Dedifferentiated amniotic fluid mesenchymal stem cell (primary cell): Measurements from ENCODE around the gene STPG2.

ENCODE experiments used
- DNase-seq: peaks from one replicate; pipeline ENCODE4 v3.0.0-alpha.2; 2016; ENCODE audit errors: extremely low spot score

STPG2 gene

GRCh38 chr4:98093662-98094061, 49.6 kb downstream of the STPG2 start:
- no peak for DNase-seq

DNA sequence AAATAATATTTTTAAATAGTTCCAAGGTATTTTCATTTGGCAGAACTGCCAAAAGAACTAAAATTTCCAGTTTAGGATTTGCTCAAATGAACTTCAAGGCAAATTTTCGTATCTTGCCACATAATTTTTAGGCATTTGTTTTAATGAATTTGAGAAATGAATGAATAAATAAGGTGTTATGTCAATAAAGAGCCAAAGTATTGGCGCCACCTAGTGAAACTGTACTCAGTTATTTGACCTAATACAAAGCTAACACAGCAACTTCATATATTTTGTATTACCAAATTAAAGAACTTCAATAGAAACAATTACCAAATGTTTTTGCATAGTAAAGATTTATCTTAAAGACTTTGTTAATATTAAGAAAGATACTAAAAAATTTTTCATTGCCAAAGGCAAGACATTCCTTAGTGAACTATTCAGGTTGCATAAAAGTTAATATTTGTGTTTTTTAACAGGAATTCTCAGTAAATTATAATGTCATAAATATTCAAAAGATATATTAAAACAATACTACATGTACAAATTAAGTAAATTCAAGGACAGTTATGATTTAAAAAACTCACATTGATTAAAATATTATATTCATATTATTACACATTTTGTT, 50.3 kb downstream of the STPG2 start:
- DNase-seq = no peak

DNA sequence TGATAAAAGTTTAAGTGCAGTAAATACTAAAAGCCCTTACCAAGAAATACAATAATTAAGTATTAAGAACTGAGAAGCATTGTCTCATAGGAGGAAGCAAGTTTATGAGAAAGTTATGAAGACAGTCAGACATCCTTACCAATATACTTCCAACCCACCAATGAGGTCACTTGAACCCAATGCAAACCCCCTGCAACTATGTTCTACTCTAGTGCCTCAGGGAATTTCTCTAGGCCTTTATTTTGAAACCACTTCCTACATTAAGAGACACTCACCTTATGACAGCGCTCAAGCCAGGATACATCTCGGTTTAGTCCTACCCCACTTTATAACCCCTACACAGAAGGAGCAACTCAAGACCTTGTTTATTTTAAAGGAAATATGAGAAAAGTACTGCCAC, 61.3 kb downstream of the STPG2 start:
- no peak for DNase-seq

GRCh38 chr4:98068495-98068894, 74.8 kb downstream of the STPG2 start:
- DNase-seq = no peak

DNA sequence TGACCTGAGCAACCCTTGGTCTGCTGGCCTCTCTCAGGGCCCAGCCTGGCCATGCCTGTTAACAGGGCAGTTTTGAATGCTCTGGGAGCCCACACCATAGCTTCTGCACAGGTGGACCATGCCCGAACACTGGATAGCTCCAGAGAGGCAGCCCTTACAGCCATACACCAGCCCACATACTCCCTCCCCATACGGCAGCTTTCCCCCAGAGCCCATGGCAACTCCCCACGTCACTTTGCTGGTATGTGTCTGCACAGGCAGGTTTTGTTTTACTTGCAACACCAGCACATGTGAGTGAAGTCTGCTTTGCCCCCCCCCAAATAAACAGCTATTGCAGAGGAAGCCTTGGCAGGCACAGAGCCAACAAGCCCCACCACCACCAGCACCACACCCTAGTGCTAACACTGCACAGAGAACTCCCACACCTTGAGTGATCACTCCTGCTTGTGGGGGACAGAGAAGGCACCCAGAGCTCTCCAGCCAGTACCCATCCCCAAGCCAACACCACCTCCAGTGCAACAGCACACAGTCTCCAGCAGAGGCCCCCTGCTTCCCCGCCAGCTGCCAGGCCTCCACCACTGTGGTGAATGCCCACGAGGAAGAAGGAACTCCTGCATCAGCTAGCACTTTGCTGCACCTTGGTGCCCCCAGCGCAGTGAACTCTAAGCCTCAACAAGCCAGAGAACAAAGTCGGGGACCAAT, 87.3 kb downstream of the STPG2 start:
- DNase-seq = no peak

DNA sequence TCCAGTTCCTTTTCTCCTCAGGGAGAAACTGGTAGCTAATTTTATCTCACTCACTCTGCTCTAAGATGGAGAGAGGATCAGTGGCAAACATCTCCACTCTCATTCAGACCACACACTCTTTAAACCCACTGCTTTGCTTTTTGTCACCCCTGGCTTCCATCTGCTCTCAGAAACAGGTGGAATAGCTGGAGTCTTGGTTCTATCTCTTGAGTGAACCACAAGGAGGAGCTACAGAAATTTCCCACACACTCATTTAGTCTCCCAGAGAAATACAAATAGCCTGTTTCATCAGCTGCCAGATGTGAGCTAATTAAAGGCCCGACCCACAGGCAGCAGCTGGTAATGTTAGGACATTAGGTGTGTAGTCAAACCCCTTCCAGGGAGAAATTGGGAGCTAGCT, 96.6 kb downstream of the STPG2 start:
- no peak for DNase-seq

DNA sequence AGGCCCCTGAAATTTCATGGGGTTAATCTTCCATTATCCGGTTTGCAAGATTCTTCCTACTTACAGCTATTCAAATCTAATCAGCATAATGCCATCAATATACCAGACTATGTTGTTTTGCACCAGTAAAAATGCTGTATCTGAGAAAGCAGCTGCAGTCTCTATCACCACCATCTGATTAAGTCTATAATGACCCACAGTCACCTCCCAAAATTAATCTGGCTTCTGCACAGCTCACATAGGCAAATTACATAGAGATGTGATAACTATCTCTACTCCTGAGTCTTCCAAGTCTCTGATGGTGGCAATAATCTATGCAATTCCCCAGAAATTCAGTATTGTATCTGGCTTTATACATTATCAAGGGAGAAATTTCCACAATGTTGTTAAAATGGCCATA, 113.2 kb downstream of the STPG2 start:
- no peak for DNase-seq

- DNase-seq = no peak
Observed at GRCh38 chr4:98027827-98028226, 115.4 kb downstream of the STPG2 start.

GRCh38 chr4:98026362-98026761, 116.9 kb downstream of the STPG2 start:
- DNase-seq = no peak

DNA sequence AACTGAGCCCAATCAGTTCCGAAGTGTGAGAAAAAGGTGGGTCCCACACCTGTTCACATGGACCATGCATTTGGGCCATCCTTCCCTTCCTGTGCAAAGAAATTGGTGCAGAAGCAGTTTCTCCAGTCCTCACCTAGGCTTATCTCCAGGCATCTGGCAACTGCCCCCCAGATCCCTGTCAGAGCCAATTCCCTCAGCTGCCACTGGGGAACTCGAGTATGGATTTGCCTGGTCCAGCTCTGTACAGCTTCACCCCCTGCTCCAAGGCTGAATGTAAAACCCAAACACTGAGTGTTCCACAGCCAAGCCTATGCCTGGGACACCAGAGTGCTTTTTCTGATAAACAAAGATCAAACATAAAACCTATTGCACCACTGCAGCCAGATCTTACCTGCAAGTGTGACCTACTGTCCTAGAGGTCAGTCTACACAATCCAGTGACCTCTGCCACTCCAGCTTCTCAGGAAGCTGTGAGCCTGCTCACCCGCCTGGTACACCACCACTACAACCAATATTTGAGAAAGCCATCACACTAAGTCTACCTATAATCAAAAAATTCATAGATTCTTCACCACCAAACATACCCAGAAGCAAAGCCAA, 136.4 kb downstream of the STPG2 start:
- no peak for DNase-seq

- no peak for DNase-seq
Observed at GRCh38 chr4:98006060-98006459, 137.2 kb downstream of the STPG2 start.

- DNase-seq = no peak
Observed at GRCh38 chr4:98000940-98001339, 142.3 kb downstream of the STPG2 start.

GRCh38 chr4:97998203-97998602, 145.1 kb downstream of the STPG2 start:
- DNase-seq = no peak

GRCh38 chr4:97994765-97995465, 148.4 kb downstream of the STPG2 start:
- DNase-seq = no peak

GRCh38 chr4:97990409-97990808, 152.9 kb downstream of the STPG2 start:
- DNase-seq = no peak

DNA sequence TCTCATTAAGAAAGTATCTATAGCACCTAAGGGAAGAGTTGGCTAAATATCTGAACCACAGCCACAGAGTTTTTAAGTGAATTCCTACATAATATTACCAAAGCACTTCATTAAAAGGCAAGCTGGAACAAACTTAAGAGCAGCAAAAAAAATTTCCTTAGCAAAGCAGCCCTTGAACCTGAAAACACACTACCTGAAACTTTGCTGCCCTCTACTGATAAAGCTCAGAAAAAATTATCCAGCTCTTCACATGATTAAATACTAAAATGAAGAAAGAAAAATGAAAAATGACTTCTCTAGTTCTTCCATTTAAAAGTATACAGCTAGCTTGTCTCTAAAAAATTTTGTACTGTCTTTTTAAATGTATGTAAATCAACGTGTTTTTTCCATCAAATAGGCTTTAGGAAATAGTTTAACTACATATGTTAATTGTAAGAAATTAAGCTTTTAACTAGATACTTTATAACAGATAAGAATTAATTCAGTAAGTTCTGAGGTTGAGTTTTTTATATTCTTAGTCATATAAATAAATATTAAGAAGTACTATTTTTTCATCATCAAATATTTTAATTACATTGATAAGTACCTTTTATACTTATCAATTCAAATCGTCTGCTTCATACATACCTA, 156.1 kb downstream of the STPG2 start:
- DNase-seq = no peak

GRCh38 chr4:97984545-97985131, 158.6 kb downstream of the STPG2 start:
- DNase-seq = peak; percentile 1

DNA sequence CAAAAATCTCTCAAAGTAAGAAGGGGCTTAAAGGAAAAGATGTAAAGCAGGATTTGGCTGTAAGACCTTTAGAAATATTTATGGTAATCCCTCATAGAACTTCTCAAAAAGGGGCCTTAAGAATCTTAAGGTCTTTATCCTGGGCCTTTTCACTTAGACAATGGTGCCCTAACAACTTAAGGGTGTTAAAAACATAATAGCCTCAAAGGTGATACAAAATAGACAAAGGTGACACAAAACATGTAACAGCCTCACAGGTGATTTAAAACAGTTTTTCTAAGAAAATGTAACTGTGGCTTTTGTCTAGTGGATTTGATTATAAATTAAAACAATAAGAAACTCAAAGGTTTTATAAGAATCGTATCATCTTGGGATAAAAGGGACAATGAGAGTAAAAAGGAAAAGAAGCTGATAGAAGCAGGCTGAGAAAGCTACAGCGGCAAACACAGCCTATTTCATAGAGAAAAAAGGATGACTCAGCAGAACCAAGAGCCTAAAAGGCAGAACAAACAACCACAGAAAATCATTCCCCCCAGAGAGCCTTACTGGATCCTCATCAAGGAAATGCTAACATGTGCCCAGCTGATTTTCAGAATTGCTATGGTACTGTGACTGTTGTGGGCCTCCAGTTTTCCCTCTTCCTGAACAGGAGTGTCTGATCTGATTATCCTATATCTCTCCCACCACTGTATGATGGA, 164.3 kb downstream of the STPG2 start:
- DNase-seq = no peak

DNA sequence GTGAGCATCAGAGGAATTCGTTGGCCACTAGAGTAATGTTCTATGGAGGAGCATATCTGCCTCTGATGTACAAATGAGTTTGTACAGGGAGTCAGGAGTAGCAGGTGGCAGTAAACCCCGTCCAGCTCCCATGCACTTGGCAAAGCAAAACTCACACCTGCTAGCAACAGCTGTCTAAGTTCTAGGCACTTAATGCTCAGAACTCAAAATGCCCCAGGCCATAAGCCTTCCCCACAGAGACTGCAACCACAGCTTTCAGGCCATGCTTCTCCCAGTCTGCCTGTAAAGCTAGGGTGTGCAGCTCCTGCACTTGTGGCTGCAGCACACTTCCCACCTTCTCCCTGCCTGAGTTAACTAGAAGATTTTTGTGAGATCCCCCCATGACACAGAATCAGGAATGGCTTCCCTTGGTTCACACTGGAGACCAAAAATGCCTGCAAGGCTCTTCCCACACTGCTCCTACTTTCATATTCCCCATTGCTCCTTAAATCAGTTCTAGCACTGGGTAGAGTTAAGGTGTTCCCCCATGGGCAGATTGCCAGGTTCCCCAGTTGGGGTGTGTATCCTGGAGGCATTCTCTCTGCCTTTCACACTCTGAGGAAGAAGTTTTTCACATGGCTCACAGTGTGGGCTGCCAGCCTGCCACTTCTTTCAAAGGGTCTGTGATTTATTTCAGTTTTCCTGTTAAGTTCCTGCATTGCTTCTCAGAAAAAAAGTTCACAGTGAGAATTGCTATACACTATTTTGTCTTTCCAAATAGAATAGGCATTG, 189.9 kb downstream of the STPG2 start:
- DNase-seq = no peak

- no peak for DNase-seq
Observed at GRCh38 chr4:97952763-97953162, 190.5 kb downstream of the STPG2 start.

- DNase-seq = no peak
Observed at GRCh38 chr4:97950836-97951235, 192.4 kb downstream of the STPG2 start.
